HG02571 (cell line): ENCODE results near the gene GORASP2.
A peak's percentile ranks its signal among the peaks of the same experiment; 100 is the strongest.

Source experiments
- ATAC-seq: cut with Tn5 transposase; IDR thresholded peaks from one replicate; pipeline ENCODE4 v1.9.1; 2021; ENCODE audit warnings: mild to moderate bottlenecking, moderate library complexity; ENCODE audit not compliant: unreplicated experiment

The GORASP2 gene

DNA sequence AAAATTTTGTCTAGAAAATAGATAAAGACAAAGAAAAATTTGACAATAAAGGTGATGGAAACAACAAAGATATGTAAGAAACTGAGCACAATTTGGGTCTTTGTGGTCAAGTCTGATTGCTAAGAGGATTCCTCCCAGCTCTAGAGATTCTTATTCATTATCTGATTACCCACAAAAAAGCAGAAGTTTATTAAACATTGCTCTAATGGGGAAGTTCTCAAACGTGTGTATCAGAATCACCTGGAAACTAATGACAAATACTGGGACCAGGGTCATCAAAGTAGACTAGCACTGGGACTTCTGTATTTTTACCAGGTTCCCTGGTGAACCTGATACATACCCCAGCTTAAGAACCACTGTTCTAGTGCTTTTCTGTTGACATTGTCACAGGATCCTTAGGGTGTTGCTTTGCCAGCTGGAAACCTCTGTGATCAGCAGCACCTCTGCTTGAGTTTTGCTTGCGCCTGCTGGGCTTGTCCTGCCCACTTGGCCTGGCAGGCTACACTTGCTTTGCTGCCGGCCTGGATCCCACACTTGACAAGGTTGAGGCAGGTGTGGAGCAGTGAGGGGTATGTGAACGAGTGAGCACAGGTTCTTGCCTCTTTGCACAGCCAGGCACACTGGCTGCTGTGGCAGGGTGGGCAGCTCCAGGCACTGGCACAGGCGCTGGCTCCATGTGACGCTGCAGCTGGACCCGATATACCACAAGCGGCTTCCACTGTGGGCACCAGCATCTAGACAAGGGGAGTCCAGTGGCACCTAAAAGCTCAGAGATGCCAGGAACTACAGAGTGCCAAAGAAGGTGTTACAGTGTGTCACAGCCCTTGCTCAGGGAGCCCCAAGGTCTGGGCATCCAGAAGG, 6.2 kb upstream of the GORASP2 start:
- ATAC-seq: no peak

DNA sequence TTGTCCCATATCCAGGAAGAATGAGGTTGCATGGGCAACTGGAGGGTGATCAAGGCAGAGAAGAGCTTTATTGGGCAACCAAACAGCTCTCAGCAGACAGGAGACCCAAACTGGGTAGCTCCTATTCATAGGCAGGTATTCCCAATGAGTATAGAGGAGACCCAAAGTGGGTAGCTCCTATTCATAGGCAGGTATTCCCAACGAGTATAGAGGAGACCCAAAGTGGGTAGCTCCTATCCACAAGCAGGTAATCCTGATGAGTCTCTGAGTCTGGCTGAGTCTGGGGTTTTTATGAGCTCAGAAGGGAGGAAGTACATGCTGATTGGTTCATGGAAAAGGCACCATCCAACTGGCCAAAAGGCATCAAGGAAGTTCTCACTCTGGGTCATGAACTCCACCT, 5.3 kb upstream of the GORASP2 start:
- ATAC-seq: no peak

DNA sequence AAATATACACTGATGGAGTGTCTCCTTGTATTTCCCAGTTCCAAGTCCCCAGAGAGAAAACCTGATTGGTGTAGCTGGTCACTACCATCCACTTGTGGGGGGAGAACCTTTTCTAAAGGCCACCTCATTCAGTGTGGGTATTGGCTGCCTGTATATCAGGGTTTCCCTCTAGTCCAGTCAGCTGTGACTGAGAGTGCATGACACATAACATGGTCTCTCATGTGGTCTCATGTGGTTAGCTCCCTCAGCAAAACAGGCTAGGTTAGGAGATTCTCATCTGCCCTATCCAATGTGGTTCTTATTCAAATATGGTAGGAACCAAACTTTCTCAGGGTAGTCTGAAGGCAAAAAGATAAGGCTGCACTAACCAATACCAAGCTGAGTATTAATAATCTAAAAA, 4.1 kb upstream of the GORASP2 start:
- no peak for ATAC-seq

DNA sequence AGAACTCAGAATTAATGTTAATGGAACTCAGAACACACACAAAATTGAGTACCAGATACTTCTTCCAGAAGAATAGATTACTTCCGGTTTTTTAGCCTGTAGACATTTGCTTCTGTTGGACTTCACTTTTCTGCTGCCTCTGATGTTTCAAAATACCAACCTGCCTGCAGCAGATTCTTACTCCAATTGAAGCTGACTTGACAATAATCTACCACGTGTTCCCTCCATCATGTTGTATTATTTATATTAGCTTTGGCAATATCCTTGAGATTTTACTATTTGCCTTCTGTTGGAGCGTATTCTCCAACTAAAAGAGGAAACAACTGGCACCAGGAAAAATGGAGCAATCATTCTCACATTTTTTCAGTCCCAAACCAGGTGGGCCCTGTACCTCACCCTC, 3.1 kb upstream of the GORASP2 start:
- ATAC-seq: no peak

DNA sequence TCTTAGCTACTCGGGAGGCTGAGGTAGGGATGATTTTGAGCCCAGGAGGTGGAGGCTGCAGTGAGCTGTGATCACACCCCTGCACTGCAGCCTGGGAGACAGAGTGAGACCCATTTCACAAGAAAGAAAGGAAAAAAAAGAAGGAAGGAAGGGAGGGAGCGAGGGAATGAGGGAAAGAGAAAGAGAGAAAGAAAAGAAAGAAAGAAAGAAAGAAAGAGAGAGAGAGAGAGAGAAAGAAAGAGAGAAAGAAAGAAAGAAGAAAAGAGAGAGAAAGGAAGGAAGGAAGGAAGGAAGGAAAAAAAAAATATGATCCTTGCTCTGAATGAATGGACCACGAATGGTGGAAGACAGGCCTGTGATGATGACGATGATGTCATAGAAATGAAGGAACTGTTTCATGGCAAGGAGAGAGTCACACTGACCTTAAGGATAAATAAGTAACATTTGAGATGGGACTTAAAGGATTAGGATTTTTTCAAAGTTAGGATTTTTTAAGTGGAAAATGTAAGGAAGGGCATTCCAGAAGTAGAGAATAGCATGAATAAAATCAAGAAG, 2.2 kb upstream of the GORASP2 start:
- no peak for ATAC-seq

DNA sequence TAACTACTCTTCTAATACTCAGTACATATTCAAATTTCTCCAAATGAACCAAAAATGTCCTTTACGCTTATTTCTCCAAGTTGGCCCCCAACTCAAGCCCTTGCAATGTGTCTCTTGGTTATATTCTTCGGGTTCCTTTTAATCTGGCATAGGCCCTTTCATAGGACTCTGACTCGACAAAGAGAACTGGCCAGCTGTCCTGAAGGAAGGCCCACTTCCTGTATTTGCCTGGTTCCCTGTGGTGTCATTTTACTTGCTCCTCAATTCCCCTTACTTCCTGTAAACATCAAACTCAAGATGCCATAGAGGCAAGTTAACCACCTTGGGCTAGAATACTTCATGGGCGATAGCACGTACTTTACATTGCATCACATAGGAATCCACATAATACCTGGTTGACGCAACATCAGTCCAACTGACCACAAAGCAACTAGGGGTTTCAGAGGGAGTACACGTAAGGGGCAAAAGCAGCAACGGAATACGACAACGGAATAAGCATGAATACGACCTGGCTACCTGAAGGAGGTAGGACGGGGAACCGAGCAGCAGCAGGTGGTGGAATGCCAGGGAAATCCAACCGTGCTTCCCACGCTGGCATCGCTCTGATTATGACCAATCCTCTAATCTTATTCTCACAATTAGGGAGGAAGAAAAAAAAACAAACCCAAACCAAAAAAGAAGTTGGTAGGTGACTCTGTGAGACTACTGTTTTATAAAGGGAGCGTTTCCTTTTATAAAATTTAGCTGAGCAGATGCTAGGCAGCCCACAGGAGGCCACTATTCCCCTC, 823 bp upstream of the GORASP2 start:
- no peak for ATAC-seq

DNA sequence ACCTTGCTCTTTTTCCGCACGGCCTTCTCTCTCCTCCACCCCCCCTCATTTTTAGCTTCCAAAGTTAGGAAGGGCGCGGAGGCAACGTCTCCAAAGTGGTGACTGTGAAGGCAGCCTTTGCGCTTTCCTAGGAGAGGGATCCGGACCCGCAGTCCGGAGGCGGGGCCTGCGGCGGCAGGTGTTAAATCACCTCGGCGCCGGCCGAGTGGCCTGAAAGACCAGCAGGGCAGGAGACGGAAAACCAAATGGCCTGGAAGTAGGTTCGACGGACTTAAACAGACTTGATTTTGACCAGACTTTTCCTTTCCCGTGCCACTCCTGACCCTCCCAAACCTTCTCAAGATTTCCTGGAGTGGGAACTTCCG, 615 bp downstream of the GORASP2 start:
- ATAC-seq: peak; percentile 16

DNA sequence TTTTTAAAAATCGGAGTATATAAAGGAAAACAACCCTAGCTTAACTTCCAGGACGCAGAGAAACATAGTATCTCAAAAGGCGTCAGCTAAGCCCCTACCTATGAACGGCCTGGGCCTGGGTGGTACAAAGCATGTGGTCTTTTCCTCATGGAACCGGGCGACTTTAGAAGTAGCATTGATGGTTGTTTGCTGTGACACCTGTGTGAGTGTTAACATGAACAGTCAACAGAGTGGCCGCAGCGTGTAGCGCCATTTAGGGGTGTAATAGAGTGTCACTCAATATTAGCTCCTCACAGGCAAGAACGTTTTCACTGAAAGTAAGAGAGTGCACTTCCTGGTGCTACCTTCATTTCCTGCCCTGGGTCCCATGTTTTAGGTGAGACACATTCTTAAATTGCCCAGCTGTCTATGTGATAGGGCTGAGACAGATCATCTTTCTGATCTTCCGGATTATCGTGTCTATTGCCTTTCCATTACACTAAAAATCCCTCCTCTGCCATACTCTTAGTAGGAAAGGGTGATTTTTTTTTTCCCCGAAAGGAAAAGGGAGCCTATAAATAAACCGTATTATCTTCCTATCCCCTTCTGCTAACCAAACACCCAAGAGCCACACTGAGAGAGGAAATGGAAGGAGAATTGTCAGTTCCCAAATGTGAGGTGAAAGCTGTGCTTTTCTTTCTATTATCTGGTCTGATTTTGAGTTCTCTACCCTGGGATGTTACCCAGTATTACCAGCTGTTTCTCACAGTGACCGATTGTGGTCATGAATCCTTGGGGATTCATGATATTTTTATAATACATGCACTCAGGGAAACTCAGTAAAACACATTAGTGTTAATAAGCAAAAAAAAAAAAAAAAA, 1.3 kb downstream of the GORASP2 start:
- no peak for ATAC-seq

DNA sequence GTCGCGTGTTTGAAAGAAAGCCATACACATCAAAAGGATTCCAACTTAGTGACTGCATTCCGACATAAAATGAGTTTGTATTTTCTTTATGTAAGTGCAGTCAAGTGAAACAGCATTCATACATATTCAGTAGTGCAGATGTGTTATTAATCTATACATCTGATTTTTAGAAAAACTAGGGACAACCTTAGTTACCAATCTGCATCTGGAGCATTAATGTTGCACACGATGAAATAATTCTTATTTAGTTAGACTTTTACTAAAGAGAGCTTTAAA, 1.9 kb downstream of the GORASP2 start:
- ATAC-seq: no peak

DNA sequence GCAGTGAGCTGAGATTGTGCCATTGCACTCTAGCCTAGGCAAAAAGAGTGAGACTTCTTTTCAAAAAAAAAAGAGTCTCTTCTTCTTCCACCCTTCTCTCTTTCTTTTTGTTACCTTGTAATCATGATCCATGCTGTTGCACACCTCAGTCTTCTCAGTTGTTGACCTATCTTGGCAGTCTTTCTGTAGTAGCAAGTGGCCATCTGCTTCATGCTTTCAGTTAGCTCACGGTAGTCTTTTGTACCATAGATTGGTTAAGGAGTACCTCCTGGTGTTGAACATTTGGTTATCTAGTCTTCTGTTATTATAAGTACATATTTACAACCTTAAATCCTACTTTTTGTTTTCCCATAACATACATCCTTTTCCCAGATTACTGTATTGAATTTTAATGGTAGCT, 3.1 kb downstream of the GORASP2 start:
- ATAC-seq: no peak

DNA sequence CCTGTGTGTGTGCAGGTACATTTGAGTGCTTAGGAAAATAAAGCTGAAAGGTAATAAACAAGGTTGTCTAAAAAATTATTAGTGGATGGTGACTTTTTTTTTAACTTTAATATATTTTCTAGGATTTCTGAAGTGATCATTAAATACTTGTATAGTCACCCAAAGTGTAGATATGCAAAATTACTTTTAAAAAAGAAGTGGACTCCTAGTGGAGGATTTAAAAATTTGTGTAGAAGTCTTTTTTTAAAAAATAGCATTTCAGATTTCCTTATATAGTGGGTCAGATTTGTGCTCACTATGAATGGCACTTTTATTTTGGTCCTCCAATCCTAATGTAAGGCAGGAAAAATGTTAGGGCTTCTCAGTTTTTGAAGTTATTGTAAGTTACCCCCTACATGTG, 3.9 kb downstream of the GORASP2 start:
- no peak for ATAC-seq

DNA sequence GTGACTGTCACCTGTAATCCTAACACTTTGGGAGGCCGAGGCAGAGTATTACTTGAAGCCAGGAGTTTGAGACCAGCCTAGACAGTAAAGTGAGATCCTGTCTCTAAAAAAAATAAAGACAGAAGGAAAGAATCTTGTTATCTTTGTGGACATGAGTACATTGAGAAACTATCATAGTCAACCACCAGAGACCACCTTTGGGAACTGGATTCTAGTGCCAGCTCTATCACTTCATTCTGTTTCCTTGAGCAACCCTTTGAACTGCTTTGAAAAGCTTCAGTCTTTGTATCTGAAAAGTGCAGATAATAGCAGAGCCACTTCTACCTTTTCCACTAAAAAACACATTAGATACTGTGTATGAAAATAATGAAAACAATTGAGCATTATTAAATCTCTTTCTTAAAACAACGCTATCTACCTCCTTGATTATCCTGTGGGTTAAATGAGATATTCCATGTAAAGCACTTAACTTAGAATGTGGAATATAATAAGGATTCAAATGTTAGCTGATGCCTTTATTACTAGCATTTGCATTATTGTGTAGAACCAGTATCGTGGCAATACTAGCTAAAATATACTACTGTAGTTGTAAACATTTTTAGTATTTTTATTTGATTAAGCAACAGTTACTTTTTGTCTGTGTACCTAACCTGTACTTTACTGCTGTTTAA, 8.8 kb downstream of the GORASP2 start:
- no peak for ATAC-seq

DNA sequence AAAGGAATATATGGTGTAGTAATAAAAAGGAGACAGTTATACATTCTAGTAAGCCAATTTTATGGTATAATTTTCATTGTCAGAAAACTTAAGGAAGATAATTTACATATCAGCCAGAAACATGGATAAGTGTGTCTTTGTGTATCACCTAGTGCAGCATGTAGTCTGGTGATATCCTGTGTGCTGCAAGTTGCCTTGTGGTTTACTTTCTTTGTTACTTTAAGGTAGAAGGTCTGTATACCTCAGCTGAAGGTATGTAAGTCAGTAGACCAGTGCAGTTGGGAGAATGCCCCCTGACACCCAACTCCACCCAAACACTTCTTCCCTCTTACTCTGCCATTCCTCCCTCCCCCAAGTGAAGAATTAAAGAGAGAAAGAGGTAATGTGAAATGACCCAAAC, 11.0 kb downstream of the GORASP2 start:
- ATAC-seq: no peak

DNA sequence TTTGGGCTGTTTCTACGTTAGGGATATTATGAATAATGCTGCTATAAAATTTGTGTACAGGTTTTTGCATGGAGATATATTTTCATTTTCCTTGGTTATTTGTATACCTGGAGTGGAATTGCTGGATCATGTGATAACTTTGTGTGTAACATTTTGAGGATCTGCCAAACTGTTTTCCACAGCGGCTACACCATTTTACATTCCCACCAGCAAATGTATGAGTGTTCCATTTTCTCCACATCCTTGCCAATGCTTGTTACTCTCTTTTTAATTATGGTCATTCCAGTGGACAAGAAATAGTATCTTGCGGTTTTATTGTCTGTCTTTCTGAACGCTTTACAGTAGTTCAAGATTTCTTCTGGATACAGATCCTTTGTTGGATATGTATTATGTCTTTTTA, 13.6 kb downstream of the GORASP2 start:
- no peak for ATAC-seq

DNA sequence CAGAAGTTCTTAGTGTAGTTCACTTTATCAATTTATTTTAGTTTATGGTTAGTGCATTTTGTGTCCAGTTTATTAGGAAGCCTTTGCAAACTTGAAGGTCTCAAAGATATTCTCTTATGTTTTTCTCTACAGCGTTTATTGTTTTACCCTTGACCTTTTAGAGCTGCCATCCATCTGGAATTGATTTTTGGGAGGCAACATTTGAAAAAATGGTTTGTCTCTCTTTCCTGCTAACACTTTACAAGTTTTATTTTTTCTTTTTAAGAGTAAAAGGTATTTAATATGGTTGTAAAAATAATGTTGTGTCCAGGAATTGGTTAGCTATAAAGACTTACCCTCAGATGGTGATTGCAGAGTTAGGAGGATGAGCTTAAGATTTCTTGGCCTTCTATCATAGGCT, 14.0 kb downstream of the GORASP2 start:
- no peak for ATAC-seq

DNA sequence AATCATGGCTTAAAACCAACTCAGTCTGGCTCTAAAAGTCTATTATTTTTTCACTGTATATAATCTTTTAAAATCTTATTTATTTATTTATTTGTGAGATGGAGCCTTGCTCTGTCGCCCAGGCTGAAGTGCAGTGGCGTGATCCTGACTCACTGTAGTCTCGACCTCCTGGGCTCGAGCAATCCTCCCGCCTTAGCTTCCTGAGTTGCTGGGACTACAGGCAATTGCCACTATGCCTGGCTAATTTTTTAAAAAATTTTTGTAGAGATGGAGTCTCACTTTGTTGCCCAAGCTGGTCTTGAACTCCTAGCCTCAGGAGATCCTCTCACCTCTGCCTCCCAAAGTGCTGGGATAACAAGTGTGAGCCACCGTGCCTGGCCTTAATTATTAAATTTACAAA, 14.5 kb downstream of the GORASP2 start:
- ATAC-seq: no peak

DNA sequence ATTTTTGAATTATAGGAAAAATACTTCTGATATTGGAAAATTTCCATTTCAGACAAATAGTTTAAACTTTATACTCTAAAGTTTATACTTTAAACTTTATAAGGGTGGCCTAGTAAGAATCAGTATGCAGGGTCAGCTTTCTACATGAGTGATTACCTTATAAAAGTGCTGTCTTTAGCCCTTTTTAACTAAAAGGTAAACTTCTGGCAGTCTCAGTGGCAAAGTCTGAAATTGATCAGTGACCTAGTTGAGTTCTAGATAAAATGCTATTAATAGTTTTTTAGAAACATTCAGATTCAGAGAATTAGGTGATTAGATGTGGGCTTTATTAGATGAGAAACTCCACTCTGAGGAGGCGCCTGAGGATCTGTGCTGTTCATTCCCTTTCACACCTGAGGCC, 15.5 kb downstream of the GORASP2 start:
- no peak for ATAC-seq

DNA sequence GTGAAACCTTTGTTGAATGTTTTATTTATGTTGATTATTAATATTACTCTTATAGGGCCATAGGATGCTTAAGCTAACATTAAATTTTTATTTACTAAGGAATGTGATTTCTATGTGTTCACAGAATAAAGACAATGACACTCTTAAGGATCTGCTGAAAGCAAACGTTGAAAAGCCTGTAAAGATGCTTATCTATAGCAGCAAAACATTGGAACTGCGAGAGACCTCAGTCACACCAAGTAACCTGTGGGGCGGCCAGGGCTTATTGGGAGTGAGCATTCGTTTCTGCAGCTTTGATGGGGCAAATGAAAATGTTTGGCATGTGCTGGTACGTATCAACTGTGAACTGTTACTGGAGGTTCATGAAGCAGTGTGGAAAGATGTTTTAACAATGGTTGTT, 20.4 kb downstream of the GORASP2 start:
- ATAC-seq: no peak

DNA sequence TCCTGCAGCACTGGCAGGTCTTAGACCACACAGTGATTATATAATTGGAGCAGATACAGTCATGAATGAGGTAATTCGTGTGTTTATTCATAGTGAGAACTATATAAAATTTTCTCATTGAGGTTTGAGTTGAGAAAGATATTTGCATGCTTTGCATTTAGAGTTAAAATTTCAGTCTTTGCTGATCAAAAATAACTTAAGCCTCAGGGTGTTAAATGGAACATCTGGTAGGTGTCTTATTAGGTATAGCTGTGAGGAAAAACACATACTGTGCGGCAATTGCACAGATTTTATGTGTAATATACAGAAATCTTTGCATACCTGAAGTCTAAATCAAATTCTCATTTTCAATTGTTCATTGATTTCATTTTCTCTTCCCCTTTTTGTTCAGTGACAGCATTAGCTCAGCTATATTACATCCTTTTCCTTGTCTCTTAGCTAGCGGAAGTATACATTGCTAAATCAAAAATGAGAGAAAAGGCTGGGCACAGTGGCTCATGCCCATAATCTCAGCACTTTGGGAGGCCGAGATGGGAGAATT, 21.2 kb downstream of the GORASP2 start:
- peak; percentile 79 for ATAC-seq

DNA sequence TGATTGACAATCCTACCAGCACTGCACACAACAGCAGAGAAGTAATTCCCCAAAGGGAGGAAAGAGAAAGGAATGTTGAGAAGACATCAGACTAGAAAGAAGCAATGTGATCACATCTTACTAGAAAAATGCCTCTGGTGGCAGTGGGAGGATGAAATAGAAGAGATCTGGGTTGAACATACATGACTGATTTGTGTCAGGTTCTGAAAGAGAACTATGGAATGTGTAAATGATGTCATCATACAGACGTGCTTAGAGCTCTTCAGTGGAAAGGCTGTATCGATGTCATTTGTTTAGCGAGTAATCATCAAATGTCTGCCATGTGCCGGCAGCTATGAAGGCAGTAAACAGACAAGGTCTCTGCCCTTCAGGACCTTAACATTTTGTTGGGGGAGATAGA, 24.9 kb downstream of the GORASP2 start:
- no peak for ATAC-seq

DNA sequence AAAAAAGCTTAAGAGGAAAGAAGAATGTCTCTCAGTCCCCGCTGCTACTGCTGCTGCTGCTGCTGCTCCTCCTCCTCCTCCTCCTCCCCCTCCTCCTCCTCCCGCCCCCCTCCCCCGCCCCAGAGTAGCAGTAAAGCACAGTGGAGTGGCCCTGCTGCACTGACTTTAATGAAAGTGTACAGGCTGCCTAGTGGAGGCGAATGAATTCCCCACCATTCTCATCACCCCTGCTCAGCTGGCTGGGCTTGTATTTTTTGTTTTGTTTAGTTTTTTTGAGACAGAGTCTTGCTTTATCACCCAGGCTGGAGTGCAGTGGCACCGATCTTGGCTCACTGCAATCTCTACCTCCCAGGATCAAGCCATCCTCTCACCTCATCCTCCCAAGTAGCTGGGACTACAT, 34.3 kb downstream of the GORASP2 start:
- no peak for ATAC-seq
